ENCODE measurements around the gene POU5F1. TPM values are rescaled to one million over a fixed set of nuclear protein-coding genes. Genes with fewer than 3 reads are reported as not detected.
"Not testable (repeated sequence)": the region's sequence is repeated elsewhere in the genome, so short reads cannot be mapped to it uniquely, and the experiment has no call there.

Gene POU5F1
- total RNA-seq = 19.9 TPM
- 7.9 TPM for polyA plus RNA-seq (ENCODE audit: insufficient read depth, low read depth, low replicate concordance)
- long read RNA-seq, donor 1, partial matches to known transcripts = 0 of 1 reads
- long read RNA-seq, donor 1, other reads (novel, unspliced or antisense) = 0 of 1 reads
- long read RNA-seq, donor 2 = 0 reads
- long read RNA-seq, donor 3, partial matches to known transcripts = 5 of 5 reads
- long read RNA-seq, donor 3, other reads (novel, unspliced or antisense) = 0 of 5 reads
- long read RNA-seq, donor 4 = 0 reads
- long read RNA-seq, donor 5 = 0 reads
- long read RNA-seq, donor 6 = 0 reads
- long read RNA-seq, donor 7, partial matches to known transcripts = 0 of 17 reads
- long read RNA-seq, donor 7, other reads (novel, unspliced or antisense) = 15 of 17 reads
- long read RNA-seq, donor 8 = 0 reads
- long read RNA-seq, donor 9 = 0 reads
- long read RNA-seq, donor 10 = 0 reads

DNA sequence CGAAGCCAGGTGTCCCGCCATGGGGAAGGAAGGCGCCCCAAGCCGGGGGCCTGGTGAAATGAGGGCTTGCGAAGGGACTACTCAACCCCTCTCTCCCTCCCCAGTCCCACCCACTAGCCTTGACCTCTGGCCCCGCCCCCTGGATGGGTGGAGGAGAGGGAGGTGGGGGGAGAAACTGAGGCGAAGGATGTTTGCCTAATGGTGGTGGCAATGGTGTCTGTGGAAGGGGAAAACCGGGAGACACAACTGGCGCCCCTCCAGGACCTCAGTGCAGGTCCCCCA, at the start of gene POU5F1:
POU5F1 (minus strand) TSS at position 83 of the 282 bp plus-strand sequence; CDS start at position 21, 62 bp downstream.
- Histone ChIP-seq H3K9me3 (ENCODE audit: control insufficient read depth in 2 of 3, insufficient read depth in 1 of 3, low read length in 3 of 3) (no peaks in the 10 kb centered on the region), H3K27me3 (ENCODE audit: control insufficient read depth, insufficient read depth, low read length) (no peaks in the 10 kb centered on the region), H3K4me3 (ENCODE audit: low read length in 3 of 3) (no peak within 1 kb of the TSS), H3K36me3 (ENCODE audit: control insufficient read depth in 2 of 3, insufficient read depth in 3 of 3, low read length in 3 of 3) (no peaks in the 10 kb centered on the region), H3K27ac (ENCODE audit: low read depth in 2 of 2, low read length in 2 of 2) (peak within 1 kb of the TSS; percentile 36 to 45), H3K4me1 (ENCODE audit: control insufficient read depth in 2 of 3, insufficient read depth in 2 of 3, low read depth in 1 of 3, low read length in 3 of 3) (peaks cover 0 to 12% (median 5%) of the 10 kb centered on the region in 3 donors), H3K9ac (ENCODE audit: low read length in 3 of 3) (no peak within 1 kb of the TSS)
- DNase-seq (no peak), FAIRE-seq (no peak)
- intact Hi-C loops (cut with DNase I) = no loop called here
- TF ChIP-seq, protein P1, sequence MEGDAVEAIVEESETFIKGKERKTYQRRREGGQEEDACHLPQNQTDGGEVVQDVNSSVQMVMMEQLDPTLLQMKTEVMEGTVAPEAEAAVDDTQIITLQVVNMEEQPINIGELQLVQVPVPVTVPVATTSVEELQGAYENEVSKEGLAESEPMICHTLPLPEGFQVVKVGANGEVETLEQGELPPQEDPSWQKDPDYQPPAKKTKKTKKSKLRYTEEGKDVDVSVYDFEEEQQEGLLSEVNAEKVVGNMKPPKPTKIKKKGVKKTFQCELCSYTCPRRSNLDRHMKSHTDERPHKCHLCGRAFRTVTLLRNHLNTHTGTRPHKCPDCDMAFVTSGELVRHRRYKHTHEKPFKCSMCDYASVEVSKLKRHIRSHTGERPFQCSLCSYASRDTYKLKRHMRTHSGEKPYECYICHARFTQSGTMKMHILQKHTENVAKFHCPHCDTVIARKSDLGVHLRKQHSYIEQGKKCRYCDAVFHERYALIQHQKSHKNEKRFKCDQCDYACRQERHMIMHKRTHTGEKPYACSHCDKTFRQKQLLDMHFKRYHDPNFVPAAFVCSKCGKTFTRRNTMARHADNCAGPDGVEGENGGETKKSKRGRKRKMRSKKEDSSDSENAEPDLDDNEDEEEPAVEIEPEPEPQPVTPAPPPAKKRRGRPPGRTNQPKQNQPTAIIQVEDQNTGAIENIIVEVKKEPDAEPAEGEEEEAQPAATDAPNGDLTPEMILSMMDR (IDR thresholded peaks at IDR 0.05; ENCODE audit: borderline replicate concordance, extremely low read depth, insufficient read depth) = no peak

GRCh38 chr6:31216208-31216898, 45.9 kb upstream of the POU5F1 start:
- intact Hi-C loops (cut with DNase I) = no loop called here
- no peak overlapping the region for H3K27ac ChIP-seq (ENCODE audit: low read depth in 2 of 2, low read length in 2 of 2)

DNA sequence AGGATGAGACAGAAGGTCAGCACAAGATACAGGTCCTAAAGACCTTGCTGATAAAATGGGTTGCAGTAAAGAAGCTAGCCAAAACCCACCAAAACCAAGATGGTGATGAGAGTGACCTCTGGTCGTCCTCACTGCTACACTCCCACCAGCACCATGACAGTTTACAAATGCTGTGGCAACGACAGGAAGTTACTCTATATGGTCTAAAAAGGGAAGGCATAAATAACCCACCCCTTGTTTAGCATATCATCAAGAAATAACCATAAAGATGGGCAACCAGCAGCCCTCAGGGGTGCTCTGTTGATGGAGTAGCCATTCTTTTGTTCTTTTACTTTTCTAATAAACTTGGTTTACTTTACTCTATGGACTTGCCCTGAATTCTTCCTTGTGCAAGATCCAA, 44.7 kb upstream of the POU5F1 start:
- DNase-seq; H3K4me3 ChIP-seq (ENCODE audit: low read length in 3 of 3); H3K27me3 ChIP-seq (ENCODE audit: control insufficient read depth, insufficient read depth, low read length); H3K36me3 ChIP-seq (ENCODE audit: control insufficient read depth in 2 of 3, insufficient read depth in 3 of 3, low read length in 3 of 3); H3K27ac ChIP-seq (ENCODE audit: low read depth in 2 of 2, low read length in 2 of 2); FAIRE-seq; H3K9me3 ChIP-seq (ENCODE audit: control insufficient read depth in 2 of 3, insufficient read depth in 1 of 3, low read length in 3 of 3); H3K4me1 ChIP-seq (ENCODE audit: control insufficient read depth in 2 of 3, insufficient read depth in 2 of 3, low read depth in 1 of 3, low read length in 3 of 3); intact Hi-C loops (cut with DNase I); H3K9ac ChIP-seq (ENCODE audit: low read length in 3 of 3): not testable (repeated sequence)

More at GRCh38 chr6:31216208-31216898, 45.9 kb upstream of the POU5F1 start:
- Histone ChIP-seq H3K9ac (ENCODE audit: low read length in 3 of 3) (no peak overlapping the region), H3K4me3 (ENCODE audit: low read length in 3 of 3) (no peak overlapping the region), H3K9me3 (ENCODE audit: control insufficient read depth in 2 of 3, insufficient read depth in 1 of 3, low read length in 3 of 3) (no peaks in the 10 kb centered on the region), H3K27me3 (ENCODE audit: control insufficient read depth, insufficient read depth, low read length) (no peaks in the 10 kb centered on the region), H3K4me1 (ENCODE audit: control insufficient read depth in 2 of 3, insufficient read depth in 2 of 3, low read depth in 1 of 3, low read length in 3 of 3) (no peaks in the 10 kb centered on the region), H3K36me3 (ENCODE audit: control insufficient read depth in 2 of 3, insufficient read depth in 3 of 3, low read length in 3 of 3) (no peaks in the 10 kb centered on the region)
- TF ChIP-seq, protein P1 (IDR thresholded peaks at IDR 0.05; ENCODE audit: borderline replicate concordance, extremely low read depth, insufficient read depth) = no peak
- FAIRE-seq (no peak), DNase-seq (no peak)

DNA sequence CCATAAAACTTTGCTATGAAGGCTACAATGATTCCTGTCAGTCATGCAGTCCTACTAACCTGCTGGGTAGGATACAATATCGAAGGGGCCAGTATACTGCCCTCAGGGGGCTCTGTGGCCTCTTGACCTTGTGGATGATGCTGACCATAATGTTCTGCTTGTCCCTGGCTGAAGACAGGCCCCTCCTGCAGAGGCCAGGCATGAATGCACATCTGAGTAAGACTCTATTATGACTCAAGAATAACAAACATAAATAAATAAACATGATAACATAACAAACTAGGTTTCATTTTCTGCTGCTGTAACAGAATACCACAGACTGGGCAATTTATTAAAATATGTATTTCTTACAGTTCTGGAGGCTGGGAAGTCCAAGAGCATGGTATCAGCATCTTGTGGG, 44.0 kb upstream of the POU5F1 start:
- Histone ChIP-seq H3K27ac (ENCODE audit: low read depth in 2 of 2, low read length in 2 of 2) (no peak overlapping the region), H3K9ac (ENCODE audit: low read length in 3 of 3) (no peak overlapping the region), H3K27me3 (ENCODE audit: control insufficient read depth, insufficient read depth, low read length) (no peaks in the 10 kb centered on the region), H3K36me3 (ENCODE audit: control insufficient read depth in 2 of 3, insufficient read depth in 3 of 3, low read length in 3 of 3) (no peaks in the 10 kb centered on the region), H3K4me3 (ENCODE audit: low read length in 3 of 3) (no peak overlapping the region), H3K4me1 (ENCODE audit: control insufficient read depth in 2 of 3, insufficient read depth in 2 of 3, low read depth in 1 of 3, low read length in 3 of 3) (no peaks in the 10 kb centered on the region), H3K9me3 (ENCODE audit: control insufficient read depth in 2 of 3, insufficient read depth in 1 of 3, low read length in 3 of 3) (no peaks in the 10 kb centered on the region)
- TF ChIP-seq, protein P1 (IDR thresholded peaks at IDR 0.05; ENCODE audit: borderline replicate concordance, extremely low read depth, insufficient read depth) = no peak
- intact Hi-C loops (cut with DNase I) = no loop called here
- FAIRE-seq (no peak), DNase-seq (no peak)

All from kidney (tissue), 22 donors.